B cell (primary cell): ENCODE measurements around the gene MRPS27. TPM values are rescaled to one million over a fixed set of nuclear protein-coding genes. Genes with fewer than 3 reads are reported as not detected.

ENCODE experiments used
- ATAC-seq: fragments of 200-7000 bp; cut with Tn5 transposase; one replicate; pipeline ENCODE4 v1.10.0; 2021; ENCODE audit warnings: low read depth, mild to moderate bottlenecking, moderate number of reproducible peaks, moderate library complexity
- CTCF ChIA-PET: fragments of 350-600 bp; sonication (Branson Sonifier 250); formaldehyde crosslinking; loops from one replicate; lab custom pipeline; 2021; ENCODE audit warnings: antibody characterized with exemption, inconsistent platforms; lab: Charles Lee
- POLR2A ChIA-PET: fragments of 350-600 bp; sonication (Branson Sonifier 250); formaldehyde crosslinking; loops from one replicate; lab custom pipeline; 2021; ENCODE audit warnings: antibody characterized with exemption; lab: Charles Lee
- DNase-seq: peaks from one replicate; pipeline ENCODE4 v3.0.0; 2013
- H2AFZ ChIP-seq: 2 replicates; pipeline ENCODE4 v1.6.1; 2012; ENCODE audit warnings: mild to moderate bottlenecking, low read depth, low read length; ENCODE audit not compliant: insufficient read depth, poor library complexity, severe bottlenecking
- H3K27ac ChIP-seq, 2 donors: 1 replicate in 1 of 2; 2 replicates in 1 of 2; pipeline ENCODE4 v1.5.1; 2012 to 2013; ENCODE audit warnings: low read length in 2 of 2, mild to moderate bottlenecking in 2 of 2, moderate library complexity in 1 of 2
- H3K27me3 ChIP-seq, 4 experiments: fragments of 200-600 bp in 1 of 4; sonication (generic) in 1 of 4; replicated peaks in 1 of 4; 1 replicate in 2 of 4; 2 replicates in 2 of 4; pipeline versions ENCODE4 v1.6.1 to v1.7.0; 2013 to 2016; ENCODE audit warnings: low read length in 3 of 4, mild to moderate bottlenecking in 2 of 4, mixed read lengths in 1 of 4, moderate library complexity in 1 of 4; ENCODE audit not compliant: insufficient read depth in 4 of 4, control insufficient read depth in 3 of 4; ENCODE audit errors: control extremely low read depth in 1 of 4
- H3K36me3 ChIP-seq, 2 experiments: replicated peaks in 1 of 2; 1 replicate in 1 of 2; 2 replicates in 1 of 2; pipeline versions ENCODE4 v1.6.1 to v1.7.1; 2013; ENCODE audit warnings: low read length in 1 of 2; ENCODE audit not compliant: insufficient read depth in 2 of 2, control insufficient read depth in 1 of 2; ENCODE audit errors: control extremely low read depth in 1 of 2, extremely low read depth in 1 of 2
- H3K4me1 ChIP-seq, 2 donors: fragments of 200-600 bp in 1 of 2; sonication (generic) in 1 of 2; 1 replicate in 1 of 2; 2 replicates in 1 of 2; pipeline versions ENCODE4 v1.5.1 to v1.6.1; 2013 to 2017; ENCODE audit warnings: low read length in 2 of 2; ENCODE audit not compliant: control insufficient read depth in 2 of 2, insufficient read depth in 2 of 2
- H3K4me2 ChIP-seq: replicated peaks from 2 replicates; pipeline ENCODE3; 2012; ENCODE audit warnings: mild to moderate bottlenecking, low read depth, low read length; ENCODE audit not compliant: poor library complexity, severe bottlenecking
- H3K4me3 ChIP-seq, 5 experiments: fragments of 200-600 bp in 1 of 5; sonication (generic) in 1 of 5; 1 replicate in 3 of 5; 2 replicates in 2 of 5; pipeline versions ENCODE4 v1.5.1 to v1.7.0; 2011 to 2016; ENCODE audit warnings: low read length in 4 of 5, mild to moderate bottlenecking in 4 of 5, low read depth in 2 of 5, control low read depth in 1 of 5, moderate library complexity in 1 of 5; ENCODE audit not compliant: insufficient read depth in 1 of 5; ENCODE audit errors: control extremely low read depth in 1 of 5, extremely low read depth in 1 of 5
- H3K79me2 ChIP-seq: fragments of 200-600 bp; sonication (generic); one replicate; pipeline ENCODE4 v1.6.0; 2016; ENCODE audit warnings: low read length; ENCODE audit not compliant: control insufficient read depth, insufficient read depth
- H3K9ac ChIP-seq: fragments of 200-600 bp; sonication (generic); 2 replicates; pipeline ENCODE4 v1.6.1; 2017; ENCODE audit warnings: mild to moderate bottlenecking, low read length, moderate library complexity
- H3K9me3 ChIP-seq, 3 donors: one replicate each; pipeline versions ENCODE4 v1.6.1 to v1.7.1; 2013; ENCODE audit warnings: low read length in 2 of 3; ENCODE audit not compliant: control insufficient read depth in 2 of 3, insufficient read depth in 1 of 3; ENCODE audit errors: control extremely low read depth in 1 of 3
- H4K20me1 ChIP-seq: 2 replicates; pipeline ENCODE4 v1.6.0; 2012; ENCODE audit warnings: mild to moderate bottlenecking, low read length; ENCODE audit not compliant: insufficient read depth, control insufficient read depth, poor library complexity, severe bottlenecking
- H3K27ac Mint-ChIP-seq: one replicate; pipeline ENCODE4 v1.8.0; 2021; ENCODE audit warnings: mixed read lengths
- H3K27me3 Mint-ChIP-seq: one replicate; pipeline ENCODE4 v1.8.0; 2021; ENCODE audit warnings: mixed read lengths
- H3K4me1 Mint-ChIP-seq: one replicate; pipeline ENCODE4 v1.8.0; 2021; ENCODE audit warnings: mixed read lengths
- H3K4me3 Mint-ChIP-seq: one replicate; pipeline ENCODE4 v1.8.0; 2021; ENCODE audit warnings: mixed read lengths
- H3K9me3 Mint-ChIP-seq: one replicate; pipeline ENCODE4 v1.8.0; 2022; ENCODE audit warnings: mixed read lengths; ENCODE audit not compliant: insufficient read depth
- CTCF ChIP-seq: fragments of 200-600 bp; IDR thresholded peaks from one replicate; pipeline ENCODE4 v1.8.0; 2022; ENCODE audit warnings: antibody characterized with exemption, mild to moderate bottlenecking
- EZH2 ChIP-seq: IDR thresholded peaks from 2 replicates; pipeline ENCODE4 v1.6.1; 2012; ENCODE audit warnings: borderline replicate concordance, low read depth, mild to moderate bottlenecking, moderate library complexity, low read length; ENCODE audit not compliant: insufficient read depth, poor library complexity, severe bottlenecking
- WGBS: methylation state at CpG from one replicate; pipeline ENCODE4 v1.1.5; 2013; ENCODE audit warnings: missing lambda C conversion rate; ENCODE audit not compliant: insufficient coverage; 5-methylcytosine and 5-hydroxymethylcytosine counted together
- intact Hi-C: fragments of 100-400 bp; cut with micrococcal nuclease; formaldehyde crosslinking; loops from one replicate; pipeline ENCODE4 v1.10.0; 2022
- polyA plus RNA-seq: library from polyadenylated mRNA; depleted of rRNA; stranded (reverse); fragments of >200 nt; gene quantifications from 2 replicates; pipeline ENCODE4 v1.2.3, GENCODE V29; 2012
- total RNA-seq, 2 donors: library from RNA; stranded (reverse); fragments of 120-200 nt in 1 of 2; gene quantifications; 1 replicate in 1 of 2; 2 replicates in 1 of 2; pipeline versions ENCODE4 v1.2.3 to v1.2.4, GENCODE V29; 2013 to 2022

The MRPS27 gene
- total and polyA plus RNA-seq, 2 donors (not counting 1 experiment from before 2014, with no cell fraction given) = 33.4 to 58.3 TPM

DNA sequence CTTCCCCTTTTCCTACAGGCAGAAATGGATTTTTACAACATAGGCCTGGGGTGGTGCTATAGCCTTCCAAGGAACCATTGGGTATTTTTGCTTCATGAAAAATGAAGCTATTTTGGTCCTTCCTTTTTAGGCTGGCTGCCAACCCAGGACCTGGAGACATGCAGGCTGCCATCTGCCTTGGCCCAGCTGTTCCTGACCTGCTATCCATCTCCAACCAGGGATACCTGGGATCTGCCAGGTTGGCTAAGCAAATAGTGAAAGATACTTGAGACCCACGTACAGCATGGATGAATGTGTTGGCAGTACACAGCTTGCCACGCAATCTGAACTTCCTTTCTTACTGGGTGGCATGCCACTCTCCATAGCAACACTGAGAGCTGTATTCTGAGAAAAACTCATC lies 31.1 kb downstream of the MRPS27 start:
- intact Hi-C loops = no loop called here
- 29% methylated on average over 2 of the region's 2 CpGs for WGBS
- Histone ChIP-seq H4K20me1 (no peaks in the 10 kb centered on the region), H2AFZ (no peak overlapping the region), H3K4me2 (no peak overlapping the region), H3K36me3 (peaks cover 4 to 13% of the 10 kb centered on the region in 2 experiments), H3K79me2 (peaks cover 6% of the 10 kb centered on the region), H3K9me3 (no peaks in the 10 kb centered on the region), H3K4me1 (peaks cover 29 to 34% of the 10 kb centered on the region in 2 donors), H3K9ac (no peak overlapping the region), H3K27me3 (no peaks in the 10 kb centered on the region), H3K27ac (no peak overlapping the region), H3K4me3 (no peak overlapping the region)
- CTCF ChIA-PET = interaction anchor here (0.5 to 1.7 kb wide), 3 partner anchors 16 to 21 kb away, joined by 3 to 7 read pairs (median 4); no protein-coding TSS in a partner anchor
- Mint-ChIP-seq H3K4me1 (peaks cover 58% of the 10 kb centered on the region), H3K9me3 (no peaks in the 10 kb centered on the region), H3K27me3 (no peaks in the 10 kb centered on the region), H3K4me3 (no peak overlapping the region), H3K27ac (peak overlapping the region; percentile 59)
- no peak for TF ChIP-seq CTCF
- TF ChIP-seq EZH2 = no peak
- ATAC-seq (no peak), DNase-seq (no peak)
- POLR2A ChIA-PET = no interaction called here

DNA sequence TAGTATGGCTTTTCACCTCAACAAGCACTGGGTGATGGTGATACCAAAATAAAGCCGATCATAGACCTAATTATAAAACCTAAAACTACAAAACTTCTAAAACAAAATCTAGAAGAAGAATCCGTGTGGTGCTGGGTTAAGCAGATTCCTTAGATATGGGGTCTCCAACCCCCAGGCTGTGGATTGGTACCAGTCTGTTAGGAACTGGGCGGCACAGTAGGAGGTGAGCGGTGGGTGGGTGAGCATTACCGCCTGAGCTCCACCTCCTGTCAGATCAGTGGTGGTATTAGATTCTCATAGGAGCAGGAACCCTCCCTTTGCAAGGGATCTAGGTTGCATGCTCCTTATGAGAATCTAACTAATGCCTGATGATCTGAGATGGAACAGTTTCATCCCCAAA lies 33.2 kb downstream of the MRPS27 start:
- Histone ChIP-seq H3K79me2 (peaks cover 4% of the 10 kb centered on the region), H3K4me2 (no peak overlapping the region), H3K4me1 (peaks cover 13 to 27% of the 10 kb centered on the region in 2 donors), H3K36me3 (peaks cover 5 to 16% of the 10 kb centered on the region in 2 experiments), H3K4me3 (no peak overlapping the region), H3K27ac (no peak overlapping the region), H2AFZ (no peak overlapping the region), H4K20me1 (no peaks in the 10 kb centered on the region), H3K27me3 (no peaks in the 10 kb centered on the region), H3K9me3 (no peaks in the 10 kb centered on the region), H3K9ac (no peak overlapping the region)
- Mint-ChIP-seq H3K27ac (no peak overlapping the region), H3K27me3 (no peaks in the 10 kb centered on the region), H3K4me1 (peaks cover 44% of the 10 kb centered on the region), H3K4me3 (no peak overlapping the region), H3K9me3 (no peaks in the 10 kb centered on the region)
- ATAC-seq = no peak
- intact Hi-C loops = no loop called here
- 100% methylated on average over 3 of the region's 5 CpGs for WGBS
- ChIA-PET CTCF (no interaction called here), POLR2A (no interaction called here)
- TF ChIP-seq EZH2 (no peak), CTCF (no peak)
- DNase-seq = no peak
